BE2C (cell line): ENCODE results near the gene SEMA3F.

Source experiments
- DNase-seq: peaks from one replicate; pipeline ENCODE4 v3.0.0-alpha.2; 2020
- H3K27me3 ChIP-seq: fragments of 250-450 bp; sonication (Bioruptor Pico); 2 replicates; pipeline ENCODE4 v1.5.1; 2020; ENCODE audit warnings: mild to moderate bottlenecking
- H3K36me3 ChIP-seq: fragments of 250-450 bp; sonication (Bioruptor Pico); 2 replicates; pipeline ENCODE4 v1.5.1; 2020; ENCODE audit warnings: mild to moderate bottlenecking
- H3K4me1 ChIP-seq: fragments of 250-450 bp; sonication (Bioruptor Pico); 2 replicates; pipeline ENCODE4 v1.5.1; 2020
- H3K4me3 ChIP-seq: 2 replicates; pipeline ENCODE4 v1.5.1; 2011; ENCODE audit warnings: low read depth, low read length
- H3K9me3 ChIP-seq: fragments of 250-450 bp; sonication (Bioruptor Pico); 2 replicates; pipeline ENCODE4 v1.5.1; 2020
- TF ChIP-seq, protein P1 (sequence below): IDR thresholded peaks from 2 replicates; pipeline ENCODE4 v1.5.1; 2012; ENCODE audit warnings: mild to moderate bottlenecking, low read depth, low read length

SEMA3F gene

DNA sequence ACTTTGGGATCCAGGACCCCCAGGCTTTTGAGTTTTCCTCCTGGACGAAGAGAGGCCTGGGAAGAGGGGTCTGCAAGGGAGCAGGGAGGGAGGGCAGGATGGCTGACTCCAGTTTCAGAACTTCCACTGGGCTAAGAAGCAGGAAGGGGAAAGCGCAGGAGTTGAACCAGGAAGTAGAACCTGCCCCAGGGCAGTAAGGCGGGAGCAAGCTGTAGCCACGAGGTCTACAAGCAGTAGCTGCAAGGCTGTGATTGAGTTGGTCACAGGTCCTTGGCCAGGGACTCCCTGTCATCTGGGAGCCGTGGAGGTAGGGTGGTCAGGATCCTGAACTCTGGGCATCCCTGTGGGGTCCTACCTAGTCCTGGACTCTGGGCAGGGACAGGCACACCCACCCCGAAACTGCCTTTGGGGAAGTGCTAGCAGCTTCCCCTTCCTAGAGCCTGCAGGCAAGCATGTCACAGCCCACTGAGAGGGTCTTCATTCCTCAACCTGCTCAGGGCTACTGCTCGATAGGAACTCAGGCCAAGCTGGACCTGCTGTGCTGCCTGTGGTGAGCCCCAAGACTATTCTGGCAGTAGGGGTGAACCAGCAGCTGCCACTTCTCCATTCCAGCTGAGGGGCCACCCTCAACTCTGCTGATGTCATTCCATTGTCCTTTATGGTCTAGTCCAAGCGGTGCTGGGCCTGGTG, 75.1 kb downstream of the SEMA3F start:
- no peak for DNase-seq
- Histone ChIP-seq H3K9me3 (no peaks in the 10 kb centered on the region), H3K4me3 (no peak overlapping the region), H3K4me1 (no peaks in the 10 kb centered on the region), H3K36me3 (no peaks in the 10 kb centered on the region), H3K27me3 (no peaks in the 10 kb centered on the region)
- TF ChIP-seq, protein P1, sequence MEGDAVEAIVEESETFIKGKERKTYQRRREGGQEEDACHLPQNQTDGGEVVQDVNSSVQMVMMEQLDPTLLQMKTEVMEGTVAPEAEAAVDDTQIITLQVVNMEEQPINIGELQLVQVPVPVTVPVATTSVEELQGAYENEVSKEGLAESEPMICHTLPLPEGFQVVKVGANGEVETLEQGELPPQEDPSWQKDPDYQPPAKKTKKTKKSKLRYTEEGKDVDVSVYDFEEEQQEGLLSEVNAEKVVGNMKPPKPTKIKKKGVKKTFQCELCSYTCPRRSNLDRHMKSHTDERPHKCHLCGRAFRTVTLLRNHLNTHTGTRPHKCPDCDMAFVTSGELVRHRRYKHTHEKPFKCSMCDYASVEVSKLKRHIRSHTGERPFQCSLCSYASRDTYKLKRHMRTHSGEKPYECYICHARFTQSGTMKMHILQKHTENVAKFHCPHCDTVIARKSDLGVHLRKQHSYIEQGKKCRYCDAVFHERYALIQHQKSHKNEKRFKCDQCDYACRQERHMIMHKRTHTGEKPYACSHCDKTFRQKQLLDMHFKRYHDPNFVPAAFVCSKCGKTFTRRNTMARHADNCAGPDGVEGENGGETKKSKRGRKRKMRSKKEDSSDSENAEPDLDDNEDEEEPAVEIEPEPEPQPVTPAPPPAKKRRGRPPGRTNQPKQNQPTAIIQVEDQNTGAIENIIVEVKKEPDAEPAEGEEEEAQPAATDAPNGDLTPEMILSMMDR = no peak

DNA sequence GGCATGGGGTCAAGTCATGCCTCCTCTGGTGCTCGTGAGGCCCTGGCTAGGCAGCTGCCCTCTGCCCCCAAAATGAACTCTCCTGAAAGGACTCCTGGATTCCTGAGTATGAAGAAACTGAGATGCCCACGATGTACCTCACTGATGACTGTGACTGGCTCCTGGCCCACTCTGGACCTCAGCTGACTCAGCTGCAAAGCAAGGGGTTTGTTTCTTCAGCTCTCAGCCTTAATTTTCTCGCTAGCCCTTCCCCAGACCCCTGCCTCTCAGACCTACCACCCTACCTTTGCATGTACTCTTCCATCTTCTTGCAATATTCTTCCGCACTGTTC, 75.6 kb downstream of the SEMA3F start:
- TF ChIP-seq, protein P1 = no peak
- DNase-seq = no peak
- Histone ChIP-seq H3K36me3 (no peaks in the 10 kb centered on the region), H3K4me1 (no peaks in the 10 kb centered on the region), H3K9me3 (no peaks in the 10 kb centered on the region), H3K27me3 (no peaks in the 10 kb centered on the region), H3K4me3 (no peak overlapping the region)

DNA sequence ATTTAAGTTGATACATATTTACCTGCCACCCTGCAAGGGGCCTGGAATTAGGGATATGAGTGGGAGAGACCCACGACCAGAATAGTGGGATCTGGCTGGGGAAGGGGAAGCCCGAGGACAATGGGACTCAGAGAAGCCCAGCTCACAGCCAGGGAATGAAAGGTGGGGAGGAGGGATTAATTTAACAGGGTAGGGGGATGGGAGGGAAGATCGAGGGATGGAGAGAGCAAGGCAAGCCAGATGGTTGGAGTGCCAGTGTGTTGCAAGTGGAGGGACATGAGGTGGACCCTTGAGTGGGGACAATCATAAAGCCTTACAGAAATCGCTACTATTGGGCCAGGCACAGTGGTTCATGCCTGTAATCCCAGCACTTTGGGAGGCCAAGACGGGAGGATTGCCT, 76.5 kb downstream of the SEMA3F start:
- no peak for DNase-seq
- Histone ChIP-seq H3K4me1 (no peaks in the 10 kb centered on the region), H3K27me3 (no peaks in the 10 kb centered on the region), H3K36me3 (no peaks in the 10 kb centered on the region), H3K9me3 (no peaks in the 10 kb centered on the region), H3K4me3 (no peak overlapping the region)
- TF ChIP-seq, protein P1 = no peak

DNA sequence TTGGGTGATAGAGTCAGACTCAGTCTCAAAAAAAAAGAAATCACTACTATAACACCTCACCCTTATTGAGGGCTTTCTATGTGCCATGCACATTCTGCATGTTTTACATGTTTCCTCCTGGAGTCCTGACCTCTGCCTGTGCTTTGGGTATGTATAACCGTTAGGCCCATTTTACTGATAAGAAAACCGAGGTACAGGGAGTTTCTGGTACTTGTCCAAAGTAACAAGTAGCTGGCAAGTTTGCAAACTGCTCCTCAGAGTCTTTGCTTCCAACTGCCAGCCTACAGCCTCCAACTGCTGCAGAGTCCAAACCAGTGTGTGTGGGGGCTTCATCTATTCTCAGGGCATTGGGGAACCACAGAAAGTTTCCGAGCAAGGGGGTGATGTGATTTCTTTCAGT, 77.2 kb downstream of the SEMA3F start:
- H3K27me3 ChIP-seq = no peaks in the 10 kb centered on the region
- H3K4me1 ChIP-seq = no peaks in the 10 kb centered on the region
- DNase-seq = no peak
- H3K36me3 ChIP-seq = no peaks in the 10 kb centered on the region
- TF ChIP-seq, protein P1 = no peak
- no peaks in the 10 kb centered on the region for H3K9me3 ChIP-seq
- H3K4me3 ChIP-seq = no peak overlapping the region

DNA sequence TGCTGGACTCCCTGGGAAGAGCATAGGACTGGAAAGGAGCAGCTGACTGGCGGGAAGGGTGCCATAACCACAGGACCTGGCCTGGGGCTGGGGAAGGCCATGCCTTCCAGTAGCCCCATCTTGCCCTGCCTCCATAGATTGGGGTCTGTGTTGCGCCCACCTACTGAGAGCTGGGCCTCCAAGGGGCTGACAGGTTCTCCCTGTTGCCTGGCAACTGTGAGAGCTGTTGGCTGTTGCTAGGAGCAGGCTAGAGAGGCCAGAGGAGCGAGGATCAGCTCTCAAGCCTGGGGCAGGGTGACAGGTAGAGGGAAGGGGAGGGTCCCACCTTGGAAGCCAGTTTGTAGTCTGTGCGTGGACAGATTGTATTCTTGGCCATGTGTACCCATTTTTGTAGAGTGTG, 78.1 kb downstream of the SEMA3F start:
- DNase-seq = no peak
- TF ChIP-seq, protein P1 = no peak
- Histone ChIP-seq H3K4me1 (no peaks in the 10 kb centered on the region), H3K36me3 (no peaks in the 10 kb centered on the region), H3K4me3 (no peak overlapping the region), H3K27me3 (no peaks in the 10 kb centered on the region), H3K9me3 (no peaks in the 10 kb centered on the region)

DNA sequence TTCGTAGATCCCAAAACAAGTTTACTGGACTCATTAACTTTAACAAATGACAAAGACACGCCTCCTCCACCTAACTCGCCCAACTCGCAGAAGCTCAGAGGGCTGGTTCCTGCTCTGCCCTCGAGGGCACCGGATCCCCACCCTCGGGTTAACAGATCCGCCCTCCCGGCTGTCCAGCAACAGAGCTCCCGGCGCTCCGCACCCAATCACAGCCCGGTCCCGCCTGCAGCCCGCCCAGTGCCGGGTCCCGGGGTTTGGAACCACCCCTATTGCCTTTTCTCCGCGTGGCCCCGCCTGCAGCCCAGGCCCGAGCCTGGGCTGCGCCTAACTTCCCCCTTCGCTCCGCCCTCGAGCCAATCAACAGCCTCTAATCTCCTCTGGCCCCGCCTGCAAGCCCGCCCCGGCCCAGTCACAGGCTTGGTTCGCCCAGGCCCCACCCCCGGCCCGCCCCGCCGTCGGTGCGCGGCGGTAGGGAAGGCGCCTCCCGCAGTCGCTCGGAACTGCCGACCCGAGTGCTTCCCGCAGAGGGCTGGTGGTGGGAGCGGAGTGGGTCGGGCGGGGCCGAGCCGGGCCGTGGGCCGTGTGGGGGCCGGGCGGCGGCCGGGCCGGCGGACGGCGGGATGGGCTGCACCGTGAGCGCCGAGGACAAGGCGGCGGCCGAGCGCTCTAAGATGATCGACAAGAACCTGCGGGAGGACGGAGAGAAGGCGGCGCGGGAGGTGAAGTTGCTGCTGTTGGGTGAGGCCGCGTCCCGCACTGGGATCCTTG, 80.8 kb downstream of the SEMA3F start, which contains the start of gene GNAI2:
Gene GNAI2, plus strand, starts transcription at position 489 of the 768 bp plus-strand sequence. Its CDS starts 132 bp downstream, at position 621.
- H3K4me1 ChIP-seq = no peaks in the 10 kb centered on the region
- H3K9me3 ChIP-seq = no peaks in the 10 kb centered on the region
- peak; percentile 95 for DNase-seq
- no peaks in the 10 kb centered on the region for H3K36me3 ChIP-seq
- no peaks in the 10 kb centered on the region for H3K27me3 ChIP-seq
- TF ChIP-seq, protein P1 = no peak
- peak within 1 kb of the TSS; percentile 66 for H3K4me3 ChIP-seq
